ENCODE results near the gene C16orf74.

DNA sequence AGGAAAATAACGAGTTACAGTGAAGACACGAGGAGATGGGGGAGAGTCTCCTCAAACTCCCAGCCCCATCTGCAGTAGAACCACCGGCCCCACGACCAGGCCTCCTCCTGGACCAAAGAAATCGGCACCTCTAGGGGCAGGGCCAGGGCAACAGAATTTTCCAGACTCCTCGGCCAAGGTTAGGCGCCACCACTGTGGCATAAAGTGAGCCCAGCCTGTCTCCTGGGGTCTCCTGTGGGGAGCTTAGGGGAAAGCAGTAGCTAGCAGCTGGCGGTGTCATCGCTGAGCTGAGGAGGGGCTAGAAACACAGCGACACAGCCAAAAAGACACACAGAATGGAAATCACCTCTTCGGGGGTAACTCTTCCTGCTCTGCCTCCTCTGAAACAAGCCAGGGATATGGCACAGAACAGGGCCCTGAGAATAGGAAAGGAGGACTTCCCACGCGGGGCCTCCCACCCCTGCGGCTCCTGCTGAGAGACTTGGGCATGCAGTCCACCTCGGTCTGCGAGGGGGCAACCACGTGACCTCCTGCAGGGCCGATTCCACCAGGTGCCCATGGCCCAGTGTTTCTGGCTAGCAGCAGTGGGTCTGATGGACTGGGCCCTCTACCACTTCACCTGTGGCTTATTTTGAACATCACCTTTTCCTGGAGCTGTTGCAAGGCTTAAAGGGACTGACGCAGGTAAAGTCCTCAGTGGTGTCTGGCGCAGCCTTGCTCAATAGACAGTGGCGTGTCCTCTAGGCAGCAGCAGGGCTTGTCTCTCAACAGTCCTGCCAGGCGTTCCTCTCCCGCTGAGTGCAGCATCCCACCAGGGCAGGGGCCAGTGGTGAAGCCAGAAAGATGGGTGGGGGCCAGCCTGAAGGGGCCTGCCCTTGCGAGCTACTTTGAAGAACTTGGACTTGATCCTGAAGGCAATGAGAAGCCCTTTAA, 55.4 kb downstream of the C16orf74 start:
- no peak for TF ChIP-seq CTCF (IDR thresholded peaks at IDR 0.05)
- no peak for TF ChIP-seq POLR2A (IDR thresholded peaks at IDR 0.05)

Data from Peyer's patch (tissue), 4 donors.